GM11168 (cell line): ENCODE data around the gene FXYD3.

Source experiments
- in situ Hi-C: fragments of 300-500 bp; cut with MboI; formaldehyde crosslinking; loops from one replicate; pipeline ENCODE4 v1.12.0; 2022; ENCODE audit warnings: low sequenced_read_pairs; ENCODE audit not compliant: unreplicated experiment

The FXYD3 gene

DNA sequence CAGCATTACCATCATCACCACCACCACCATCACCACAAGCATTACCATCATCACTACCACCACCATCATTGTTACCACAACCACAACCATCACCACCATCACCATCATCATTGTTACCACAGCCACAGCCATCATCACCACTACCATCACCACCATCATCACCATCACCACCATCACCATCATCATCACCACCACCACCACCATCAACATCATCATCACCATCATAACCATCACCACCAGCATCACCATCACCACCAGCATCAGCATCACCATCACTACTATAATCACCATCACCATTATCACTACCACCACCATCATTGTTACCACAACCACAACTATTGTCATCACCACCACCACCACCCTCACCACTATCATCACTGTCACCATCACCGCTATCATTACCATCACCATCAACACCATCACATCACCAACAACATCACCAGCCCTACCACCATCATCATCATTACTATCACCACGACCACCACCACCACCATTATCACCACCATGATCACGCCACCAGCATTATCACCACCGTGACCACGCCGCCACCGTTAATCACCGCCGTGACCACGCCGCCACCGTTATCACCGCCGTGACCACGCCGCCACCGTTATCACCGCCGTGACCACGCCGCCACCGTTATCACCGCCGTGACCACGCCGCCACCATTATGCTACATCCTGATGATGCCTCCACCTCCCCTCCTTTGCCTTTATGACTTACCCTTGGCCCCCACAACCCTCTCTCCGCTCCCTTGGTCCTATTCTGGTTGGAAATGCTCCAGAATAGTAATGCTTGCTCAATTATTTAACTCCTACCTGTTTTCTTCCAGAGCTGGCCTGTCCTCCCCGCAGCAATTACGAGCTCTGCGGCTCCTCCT is 10.0 kb upstream of the FXYD3 start:
- in situ Hi-C loops, result no loop called here

DNA sequence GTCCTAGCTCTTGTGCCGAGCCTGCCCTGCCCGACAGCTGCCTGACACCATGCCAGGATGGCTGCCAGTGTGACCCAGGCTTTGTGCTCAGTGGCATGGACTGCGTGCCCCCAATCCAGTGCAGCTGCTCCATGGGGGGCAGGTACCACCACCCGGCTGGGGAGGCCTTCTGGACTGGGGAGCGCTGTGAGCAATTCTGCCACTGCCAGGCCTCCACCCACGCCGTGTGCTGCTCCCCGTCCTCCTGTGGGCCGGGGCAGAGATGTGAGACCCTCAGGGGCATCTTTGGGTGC is 9.4 kb upstream of the FXYD3 start:
- in situ Hi-C loops, result no loop called here

DNA sequence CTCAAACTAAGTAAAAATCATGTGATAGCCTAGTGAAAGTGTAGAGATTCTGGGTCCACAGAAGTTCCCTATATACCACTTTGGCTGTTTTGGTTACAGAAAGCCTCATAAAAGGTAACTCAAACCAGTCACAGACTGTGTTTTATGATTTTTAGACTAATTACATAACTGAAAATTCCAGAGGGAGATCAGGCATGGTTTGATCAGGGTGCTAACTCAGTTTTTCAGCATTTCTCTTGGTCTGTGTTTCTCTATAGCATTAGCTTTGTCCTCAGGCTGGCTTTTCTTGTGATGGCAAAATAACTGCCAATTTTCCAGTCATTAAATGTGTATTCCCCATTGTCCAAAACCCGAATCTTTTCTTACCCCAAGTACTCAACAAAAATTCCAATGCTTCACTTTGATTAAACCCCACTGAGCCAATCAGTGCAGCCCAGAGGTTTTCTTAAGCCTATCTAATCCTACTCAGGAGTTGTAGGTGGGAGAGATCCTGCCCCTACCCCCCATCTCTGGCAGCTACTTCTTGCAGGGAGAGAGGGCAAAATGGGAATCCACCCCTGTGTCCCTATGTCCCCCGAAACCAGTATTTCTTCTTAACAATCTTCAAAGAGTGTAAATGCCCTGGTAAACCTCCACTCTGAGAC is 8.6 kb upstream of the FXYD3 start:
- in situ Hi-C loops, result no loop called here

DNA sequence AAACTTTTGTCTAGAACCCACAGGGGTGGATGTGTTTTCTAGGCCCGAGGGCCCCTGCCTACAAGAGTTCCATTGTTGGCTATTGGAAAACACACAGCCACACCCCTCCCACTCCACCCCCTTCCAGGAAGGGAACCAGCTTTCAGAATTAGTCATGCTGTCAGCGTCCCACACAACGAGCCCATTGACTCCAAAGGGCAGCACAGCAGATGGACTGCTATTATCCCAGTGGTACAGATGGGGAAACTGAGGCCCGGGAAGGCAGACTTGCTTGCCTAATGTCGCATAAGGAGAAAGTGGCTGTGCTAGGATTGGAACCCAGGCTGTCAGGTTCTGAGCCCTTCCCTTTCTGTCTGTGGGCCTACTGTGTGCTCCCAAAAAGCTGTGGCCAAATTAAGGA is 8.1 kb upstream of the FXYD3 start:
- in situ Hi-C loops, result no loop called here

DNA sequence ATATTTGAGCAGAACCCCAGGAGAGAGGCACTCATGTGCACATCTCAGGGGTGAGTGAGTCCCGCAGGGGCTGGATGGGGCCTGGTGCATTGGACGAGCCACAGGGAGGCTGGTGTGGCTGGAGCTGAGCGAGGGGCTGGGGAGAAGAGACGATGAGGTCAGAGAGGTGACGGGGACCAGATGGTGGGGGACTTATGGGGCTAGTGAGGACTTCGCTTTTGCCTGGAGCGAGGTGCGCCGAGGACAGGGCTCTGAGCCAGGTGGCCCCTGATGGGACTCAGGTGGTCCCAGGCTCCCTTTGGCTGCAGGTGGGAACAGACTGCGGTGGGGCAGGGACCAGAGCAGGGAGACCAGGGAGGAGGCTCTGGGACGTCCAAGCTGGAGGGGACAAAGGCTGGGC is 6.9 kb upstream of the FXYD3 start:
- in situ Hi-C loops, result no loop called here

DNA sequence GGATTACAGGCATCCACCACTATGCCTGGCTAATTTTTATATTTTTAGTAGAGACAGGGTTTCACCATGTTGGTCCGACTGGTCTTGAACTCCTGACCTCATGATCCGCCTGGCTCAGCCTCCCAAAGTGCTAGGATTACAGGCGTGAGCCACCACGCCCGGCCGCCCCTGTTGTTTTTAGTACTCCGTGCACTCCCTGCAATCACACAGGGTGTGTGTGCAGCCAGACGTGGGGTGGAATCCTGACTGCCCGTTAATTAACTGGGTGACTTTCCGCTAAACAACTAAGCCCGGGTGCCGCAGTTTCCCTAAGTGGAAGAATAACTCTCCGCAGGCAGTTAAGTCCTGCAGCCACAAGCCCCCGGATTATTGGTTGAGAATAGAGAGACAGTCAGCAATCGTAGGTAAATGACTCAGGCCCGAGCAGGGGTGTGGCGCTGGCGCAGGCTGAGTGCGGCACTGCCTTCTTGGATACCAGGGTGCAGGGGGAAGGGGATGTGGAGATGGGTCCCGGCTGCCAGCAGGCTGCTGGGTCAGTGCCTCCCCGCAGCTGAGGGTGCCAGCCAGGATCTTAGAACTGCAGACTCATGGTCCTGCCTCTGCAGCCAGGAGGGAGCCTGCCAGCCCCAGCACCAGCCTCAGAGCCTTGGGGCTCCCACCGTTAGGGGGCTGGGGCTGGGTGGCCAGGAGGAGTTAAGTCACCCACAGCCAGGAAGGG is 6.1 kb upstream of the FXYD3 start:
- in situ Hi-C loops, result no loop called here

DNA sequence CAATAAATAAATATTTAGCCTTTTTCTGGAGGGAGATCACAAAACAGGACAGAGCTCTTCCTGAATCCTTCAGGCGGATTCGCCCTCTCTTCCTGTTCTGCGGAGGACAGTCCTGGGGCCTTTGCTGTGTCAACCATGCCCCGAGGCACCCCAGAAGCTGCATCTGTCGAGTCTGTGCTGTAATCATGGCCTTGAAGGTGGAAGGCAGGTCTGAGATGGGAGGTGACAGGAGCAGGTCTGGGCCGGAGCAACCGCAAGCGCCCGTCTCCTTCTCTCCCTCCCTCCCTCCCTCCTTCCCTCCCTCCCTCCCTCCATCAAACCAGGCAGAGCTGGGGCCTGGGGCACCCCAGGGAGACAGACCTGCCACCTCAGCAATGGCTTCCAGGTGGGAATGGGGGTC is 4.6 kb upstream of the FXYD3 start:
- in situ Hi-C loops, result no loop called here

DNA sequence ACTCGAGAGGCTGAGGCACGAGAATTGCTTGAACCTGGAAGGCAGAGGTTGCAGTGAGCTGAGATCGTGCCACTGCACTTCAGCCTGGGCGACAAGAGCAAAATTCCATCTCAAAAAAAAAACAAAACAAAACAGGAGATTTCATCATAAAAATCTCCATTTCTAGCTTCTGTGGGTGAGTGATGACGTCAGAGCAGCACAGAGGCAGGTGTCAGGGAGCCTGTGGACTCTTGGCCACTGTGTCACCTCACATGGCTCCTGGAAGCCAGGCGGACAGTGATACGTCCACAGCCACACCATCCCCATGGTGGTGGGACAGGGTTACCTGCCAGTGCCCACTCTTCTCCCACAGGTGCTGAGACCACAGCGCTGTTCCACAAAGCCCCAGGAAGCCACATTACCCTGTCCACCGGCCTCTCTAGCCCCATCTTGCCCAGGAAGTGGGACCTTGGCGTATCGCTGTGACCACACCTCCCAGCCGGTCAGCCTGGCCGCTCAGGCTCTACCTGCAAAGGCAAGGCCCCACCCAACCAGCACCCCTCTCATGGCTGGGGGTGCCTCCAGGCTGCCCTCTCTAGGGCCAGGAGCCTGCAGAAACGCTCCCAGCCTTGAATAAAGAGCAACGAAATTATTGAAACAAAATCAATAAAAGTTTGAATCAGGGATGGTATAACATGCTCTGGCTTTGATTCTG is 2.5 kb upstream of the FXYD3 start:
- in situ Hi-C loops, result no loop called here

DNA sequence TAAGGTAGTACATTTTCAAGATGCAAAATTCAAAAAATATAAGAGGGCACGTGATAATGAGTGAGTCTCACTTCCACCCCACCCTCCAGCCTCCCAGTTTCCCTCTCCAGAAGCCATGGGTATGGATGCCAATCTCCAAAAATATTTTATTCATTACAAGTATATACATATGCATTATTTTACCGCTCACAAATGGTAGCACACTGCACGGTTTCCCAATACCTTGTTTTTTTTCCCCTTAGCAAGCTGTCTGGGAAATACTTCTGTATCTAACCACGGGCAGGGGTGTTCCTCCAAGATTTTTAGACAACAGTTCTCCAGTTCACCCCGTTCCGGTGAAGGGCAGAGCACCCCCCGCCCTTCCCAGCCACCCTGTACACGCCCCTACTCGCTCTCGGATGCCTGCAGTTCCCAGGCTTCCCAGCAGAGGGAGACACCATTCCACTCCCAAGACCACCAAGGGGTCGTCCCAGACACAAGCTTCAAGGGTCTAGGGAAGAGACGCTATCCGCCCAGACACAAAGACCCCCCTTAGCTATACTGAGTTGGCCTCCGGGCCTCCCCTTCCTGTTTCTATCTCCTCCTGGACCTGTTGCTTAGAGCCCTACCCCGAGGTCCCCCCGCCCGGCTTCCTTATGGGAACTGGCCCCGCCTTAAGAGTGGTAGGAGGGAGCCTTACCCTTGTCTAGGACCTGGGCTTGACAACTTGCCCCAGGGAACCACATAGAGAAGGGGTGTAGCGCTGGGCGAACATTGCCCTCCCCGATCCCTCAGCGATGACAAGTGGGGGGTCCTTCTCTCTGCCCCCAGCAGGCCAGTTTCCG is 1.1 kb upstream of the FXYD3 start:
- in situ Hi-C loops, result no loop called here

DNA sequence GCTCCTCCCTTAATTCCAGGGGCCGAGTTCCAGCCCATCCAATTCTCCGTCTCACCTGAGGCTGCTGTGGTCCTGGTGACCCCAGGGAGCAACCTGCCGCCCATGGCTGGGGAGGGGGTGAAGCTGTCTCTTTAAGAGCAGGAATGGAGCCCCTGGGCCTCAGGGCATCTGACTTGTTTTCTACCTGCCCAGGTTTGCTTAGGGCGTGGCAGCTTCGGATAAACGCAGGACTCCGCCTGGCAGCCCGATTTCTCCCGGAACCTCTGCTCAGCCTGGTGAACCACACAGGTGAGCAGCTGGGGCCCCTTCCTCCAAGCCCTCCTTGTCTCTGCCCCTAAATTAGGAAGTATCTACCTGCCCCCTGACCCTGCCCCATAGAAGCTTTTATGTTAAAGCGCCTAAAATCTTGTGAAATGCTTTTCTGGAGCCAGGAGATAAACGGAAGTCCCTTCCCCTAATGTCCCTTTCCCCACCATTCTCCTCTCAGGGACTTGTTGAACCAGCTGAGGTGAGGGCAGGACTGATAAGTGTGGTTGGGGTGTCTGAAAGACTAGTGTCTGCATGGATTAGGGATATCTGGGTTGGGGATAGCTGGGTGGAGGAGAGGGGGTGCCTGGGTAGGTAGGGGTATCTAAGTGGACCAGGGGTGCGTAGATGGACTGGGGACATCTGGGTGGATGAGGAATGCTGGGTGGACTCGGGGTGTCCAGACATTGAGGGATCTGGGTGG is 614 bp downstream of the FXYD3 start:
- in situ Hi-C loops, result no loop called here

DNA sequence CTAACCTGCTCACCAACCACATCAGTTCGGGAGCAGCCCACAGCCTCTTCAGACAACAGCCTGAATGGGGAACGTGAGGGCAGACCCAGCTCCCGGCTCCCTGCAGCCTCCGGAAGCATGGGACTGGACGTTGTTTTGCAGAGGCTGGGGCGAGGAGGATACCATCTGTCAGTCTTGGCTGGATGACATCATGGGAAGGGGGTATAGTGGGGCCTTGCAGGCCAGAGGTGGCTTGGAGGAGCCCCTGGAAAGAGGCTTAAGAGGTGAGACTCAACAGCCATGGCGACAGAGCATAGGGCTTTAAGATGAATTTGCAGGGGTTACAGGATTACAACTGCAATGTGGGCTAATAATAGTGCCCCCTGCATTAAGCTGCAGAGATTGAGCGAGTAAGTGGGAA is 1.5 kb downstream of the FXYD3 start:
- in situ Hi-C loops, result no loop called here

DNA sequence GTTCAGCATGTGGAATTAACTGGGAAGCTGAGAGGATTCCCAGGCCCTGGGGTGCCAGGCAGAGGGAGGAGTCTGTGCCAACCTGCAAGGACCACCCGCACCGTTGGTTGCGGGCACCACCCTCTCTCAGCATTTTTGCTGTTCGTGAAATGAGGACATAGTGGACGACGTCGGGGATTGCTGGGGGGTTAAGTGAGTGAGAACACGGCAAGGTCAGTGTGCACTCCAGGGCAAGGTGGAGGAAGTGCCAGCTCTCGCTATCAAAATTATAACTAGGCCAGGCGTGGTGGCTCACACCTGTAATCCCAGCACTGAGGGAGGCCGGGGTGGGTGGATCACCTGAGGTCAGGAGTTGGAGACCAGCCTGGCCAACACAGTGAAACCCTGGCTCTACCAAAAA is 2.2 kb downstream of the FXYD3 start:
- in situ Hi-C loops, result no loop called here

DNA sequence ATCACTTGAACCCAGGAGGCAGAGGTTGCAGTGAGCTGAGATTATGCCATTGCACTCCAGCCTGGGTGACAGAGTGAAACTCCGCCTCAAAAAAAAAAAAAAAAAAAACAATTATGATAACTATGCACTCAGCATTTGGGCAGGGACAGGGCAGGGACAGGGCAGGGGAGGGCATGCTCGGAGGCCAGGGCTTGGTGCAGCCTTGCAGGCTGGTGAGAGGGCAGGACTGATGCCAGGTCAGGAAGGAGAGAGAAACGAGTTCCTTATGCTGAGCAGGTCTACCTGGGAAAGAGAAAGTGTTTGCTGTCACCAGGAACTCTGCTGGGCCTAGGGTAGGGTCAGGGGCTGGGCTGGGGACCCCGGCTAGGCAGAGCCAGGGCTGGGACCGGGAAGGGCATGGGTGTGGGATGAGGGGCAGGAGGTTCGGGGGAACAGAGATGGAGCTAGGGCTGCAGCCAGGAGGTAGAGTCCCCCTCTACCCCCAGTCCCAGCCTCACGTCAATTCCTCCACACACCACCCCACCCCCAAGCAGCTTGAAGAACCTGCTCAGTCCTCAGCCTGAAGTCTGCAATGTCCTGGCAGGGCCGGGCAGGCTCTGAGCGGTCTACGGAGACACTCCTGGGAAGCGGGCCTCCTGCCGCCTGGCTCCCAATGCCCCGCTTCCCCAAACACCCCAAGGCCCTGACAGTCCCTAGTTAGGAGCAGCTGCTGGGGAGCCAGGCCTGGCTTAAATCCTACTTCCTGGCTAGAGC is 2.8 kb downstream of the FXYD3 start:
- in situ Hi-C loops, result no loop called here

DNA sequence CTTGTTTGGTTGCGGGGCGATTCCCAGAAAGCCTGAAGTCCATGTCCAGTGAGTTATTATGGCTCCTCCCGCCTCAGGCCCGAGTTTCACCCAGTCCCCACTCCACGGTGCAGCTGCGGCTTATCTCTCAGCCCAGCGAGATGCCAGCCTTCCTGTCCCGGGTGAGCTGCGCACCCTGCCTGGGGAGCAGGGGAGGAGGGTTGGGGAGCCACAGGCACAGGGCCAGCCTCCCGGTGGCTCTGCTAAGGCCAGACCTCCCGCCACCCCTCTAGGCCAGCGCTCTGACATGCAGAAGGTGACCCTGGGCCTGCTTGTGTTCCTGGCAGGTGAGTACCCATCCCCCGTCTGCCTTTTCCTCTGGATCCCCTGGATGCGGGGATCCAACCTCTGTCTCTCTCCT is 3.5 kb downstream of the FXYD3 start:
- in situ Hi-C loops, result no loop called here

DNA sequence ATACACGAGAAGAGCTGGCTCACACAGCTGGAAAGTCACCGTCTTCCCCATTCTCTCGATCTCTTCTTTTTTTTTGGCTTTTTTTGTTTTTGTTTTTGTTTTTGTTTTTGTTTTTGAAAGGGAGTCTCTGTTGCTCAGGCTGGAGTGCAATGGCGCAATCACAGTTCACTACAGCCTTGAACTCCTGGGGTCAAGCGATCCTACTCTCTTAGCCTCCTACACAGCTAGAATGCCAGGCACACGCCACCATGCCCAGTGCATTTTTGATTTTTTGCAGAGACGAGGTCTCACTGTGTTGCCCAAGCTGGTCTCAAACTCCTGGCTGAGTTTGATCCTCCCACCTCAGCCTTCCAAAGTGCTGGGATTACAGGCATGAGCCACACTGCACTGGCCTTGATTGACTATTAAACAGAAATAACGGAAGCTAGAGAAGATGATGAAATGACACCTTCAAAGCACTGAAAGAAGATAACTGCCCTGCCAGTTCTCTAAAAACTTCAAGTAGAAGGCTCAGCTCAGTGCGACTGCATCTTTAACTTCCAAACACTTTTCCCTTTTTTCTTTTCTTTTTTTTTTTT is 4.0 kb downstream of the FXYD3 start:
- in situ Hi-C loops, result no loop called here

DNA sequence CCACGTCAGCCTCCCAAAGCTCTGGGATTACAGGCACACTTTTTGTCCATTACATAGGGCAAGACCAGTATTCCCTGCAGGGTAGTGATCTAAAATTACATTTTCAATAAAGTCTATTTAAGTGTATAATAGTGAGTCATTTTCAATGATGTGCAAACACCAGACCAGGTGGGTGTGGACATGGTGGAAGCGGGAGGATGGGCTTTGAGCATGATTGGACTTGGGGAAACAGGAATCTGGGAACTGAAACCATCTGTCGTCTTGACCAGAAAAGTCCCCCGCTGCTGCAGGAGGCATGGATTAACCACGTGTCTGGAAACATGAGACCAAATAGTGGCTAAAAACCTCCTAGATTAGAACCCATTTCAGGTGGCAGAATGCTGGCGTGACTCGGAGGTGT is 4.9 kb downstream of the FXYD3 start:
- in situ Hi-C loops, result no loop called here

DNA sequence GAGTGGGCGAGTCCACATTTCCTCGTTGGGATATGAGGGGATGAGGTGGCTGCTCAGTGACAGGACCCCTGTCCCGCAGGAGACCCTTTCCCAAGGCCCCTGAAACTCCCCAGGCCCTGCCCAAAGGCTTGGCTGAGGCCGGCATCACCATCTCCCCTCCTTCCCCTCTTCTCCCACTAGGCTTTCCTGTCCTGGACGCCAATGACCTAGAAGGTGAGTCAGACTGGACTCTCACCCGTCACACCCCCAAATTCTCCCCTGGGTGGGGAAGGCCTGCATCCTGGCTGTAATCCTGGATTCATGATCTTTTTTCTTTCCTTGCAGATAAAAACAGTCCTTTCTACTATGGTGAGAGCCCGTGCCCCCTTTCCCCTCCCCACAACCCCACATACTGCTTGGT is 5.3 kb downstream of the FXYD3 start:
- in situ Hi-C loops, result no loop called here
